AG09309 (cell line): ENCODE data around the gene PRKN.

Experiments
- DNase-seq: peaks from one replicate; pipeline ENCODE4 v3.0.0-alpha.2; 2010; ENCODE audit warnings: low read depth
- H3K4me3 ChIP-seq: 2 replicates; pipeline ENCODE4 v1.5.1; 2011; ENCODE audit warnings: mild to moderate bottlenecking, low read depth, low read length, moderate library complexity; ENCODE audit not compliant: control insufficient read depth
- TF ChIP-seq, protein P1 (sequence below): IDR thresholded peaks from 2 replicates; pipeline ENCODE4 v1.5.1; 2011; ENCODE audit warnings: mild to moderate bottlenecking, low read depth, low read length, inconsistent platforms; ENCODE audit not compliant: insufficient read depth, control insufficient read depth; ENCODE audit errors: missing control alignments

The PRKN gene

DNA sequence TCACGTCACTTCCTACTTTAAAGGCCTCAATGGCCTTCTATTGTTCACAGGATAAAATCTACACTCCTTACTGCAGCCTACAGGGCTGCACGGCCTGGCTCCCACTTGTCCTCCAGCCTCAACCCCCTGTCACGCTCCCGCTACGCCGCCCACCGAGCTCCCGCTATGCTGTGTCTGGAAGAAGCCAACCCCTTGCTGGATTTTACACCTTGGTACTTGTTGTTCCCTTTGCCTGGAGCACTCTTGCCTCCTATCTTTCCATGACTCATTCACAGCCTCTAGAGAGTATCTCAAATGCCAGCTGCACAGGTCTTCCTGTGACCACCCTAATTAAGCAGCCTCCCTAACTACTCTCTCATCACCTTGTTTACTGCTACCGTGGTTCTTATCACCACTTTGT is 259.9 kb downstream of the PRKN start:
- no peak for DNase-seq
- TF ChIP-seq, protein P1, sequence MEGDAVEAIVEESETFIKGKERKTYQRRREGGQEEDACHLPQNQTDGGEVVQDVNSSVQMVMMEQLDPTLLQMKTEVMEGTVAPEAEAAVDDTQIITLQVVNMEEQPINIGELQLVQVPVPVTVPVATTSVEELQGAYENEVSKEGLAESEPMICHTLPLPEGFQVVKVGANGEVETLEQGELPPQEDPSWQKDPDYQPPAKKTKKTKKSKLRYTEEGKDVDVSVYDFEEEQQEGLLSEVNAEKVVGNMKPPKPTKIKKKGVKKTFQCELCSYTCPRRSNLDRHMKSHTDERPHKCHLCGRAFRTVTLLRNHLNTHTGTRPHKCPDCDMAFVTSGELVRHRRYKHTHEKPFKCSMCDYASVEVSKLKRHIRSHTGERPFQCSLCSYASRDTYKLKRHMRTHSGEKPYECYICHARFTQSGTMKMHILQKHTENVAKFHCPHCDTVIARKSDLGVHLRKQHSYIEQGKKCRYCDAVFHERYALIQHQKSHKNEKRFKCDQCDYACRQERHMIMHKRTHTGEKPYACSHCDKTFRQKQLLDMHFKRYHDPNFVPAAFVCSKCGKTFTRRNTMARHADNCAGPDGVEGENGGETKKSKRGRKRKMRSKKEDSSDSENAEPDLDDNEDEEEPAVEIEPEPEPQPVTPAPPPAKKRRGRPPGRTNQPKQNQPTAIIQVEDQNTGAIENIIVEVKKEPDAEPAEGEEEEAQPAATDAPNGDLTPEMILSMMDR, result no peak
- H3K4me3 ChIP-seq, result no peak overlapping the region

DNA sequence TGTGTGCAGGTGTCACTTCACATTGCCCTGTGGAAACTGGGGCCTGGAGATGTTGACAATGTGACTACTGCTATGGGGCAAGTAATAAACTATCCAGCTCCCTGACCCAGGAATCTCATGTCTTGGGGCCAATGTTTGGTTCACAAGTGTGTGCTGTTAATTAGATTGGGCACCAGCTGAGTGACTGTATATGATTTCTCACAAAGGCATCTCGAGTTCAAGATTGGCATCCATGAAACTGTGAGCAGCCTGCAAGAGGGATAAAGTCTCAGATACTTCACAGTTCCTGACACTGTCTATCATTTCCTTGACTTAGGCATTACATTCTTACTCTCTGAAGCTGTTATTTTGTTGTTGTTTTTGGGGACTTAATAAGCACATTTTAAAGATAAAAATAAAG is 264.0 kb downstream of the PRKN start:
- DNase-seq, result no peak
- H3K4me3 ChIP-seq, result no peak overlapping the region
- TF ChIP-seq, protein P1, result no peak

DNA sequence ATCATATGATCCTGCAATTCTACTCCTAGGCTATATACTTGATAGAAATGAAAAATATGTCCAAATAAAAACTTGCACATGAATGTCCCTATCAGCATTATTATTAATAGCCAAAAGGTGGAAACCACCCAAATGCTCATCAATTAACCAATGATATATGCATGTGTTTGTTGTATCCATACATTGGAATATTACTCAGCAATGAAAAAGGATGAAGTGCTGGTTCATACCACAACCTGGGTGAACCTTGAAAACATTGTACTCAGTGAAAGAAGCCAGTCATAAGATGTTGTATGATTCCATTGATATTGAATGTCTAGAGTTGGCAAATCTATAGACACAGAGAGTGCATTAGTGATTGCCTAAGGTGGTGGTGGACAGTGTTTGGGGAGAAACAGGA is 267.6 kb downstream of the PRKN start:
- TF ChIP-seq, protein P1, result no peak
- H3K4me3 ChIP-seq, result no peak overlapping the region
- no peak for DNase-seq

DNA sequence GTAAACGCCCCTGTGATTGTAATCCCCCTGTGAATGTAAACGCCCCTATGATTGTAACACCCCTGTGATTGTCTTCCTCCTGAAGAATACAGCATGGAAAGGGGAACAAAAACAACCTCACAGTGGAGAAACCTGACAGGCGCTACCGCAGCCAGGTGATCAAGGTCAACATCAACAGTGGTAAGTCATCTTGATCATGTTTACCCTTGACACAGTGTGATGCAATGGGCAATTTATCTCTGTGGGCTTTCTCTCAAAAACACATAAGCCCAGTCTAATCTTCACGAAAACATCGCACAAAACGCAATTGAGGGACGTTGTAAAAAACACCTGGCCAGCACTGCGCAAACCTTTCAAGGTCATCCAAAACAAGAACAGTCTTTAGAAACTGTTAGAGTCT is 277.2 kb downstream of the PRKN start:
- H3K4me3 ChIP-seq, result no peak overlapping the region
- TF ChIP-seq, protein P1, result no peak
- DNase-seq, result no peak

DNA sequence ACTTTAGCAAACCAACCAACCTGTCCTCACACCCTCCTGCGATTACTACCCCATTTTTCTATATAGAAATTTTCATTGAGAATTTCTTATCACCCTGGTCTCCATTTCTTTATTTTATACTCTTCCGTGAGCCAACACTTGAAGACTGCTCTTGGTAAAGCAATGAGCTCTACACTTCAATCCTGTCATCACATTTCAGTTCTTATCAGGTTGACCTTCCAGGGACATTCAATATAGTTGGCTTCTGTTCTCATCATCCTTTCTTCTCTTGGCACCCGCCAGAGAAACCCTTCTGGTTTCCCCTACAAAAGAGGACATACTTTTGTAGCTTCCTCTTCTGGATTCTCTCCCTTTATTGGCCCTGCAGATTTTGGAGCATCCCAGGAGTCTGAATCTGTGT is 279.3 kb downstream of the PRKN start:
- no peak overlapping the region for H3K4me3 ChIP-seq
- no peak for DNase-seq
- TF ChIP-seq, protein P1, result no peak

DNA sequence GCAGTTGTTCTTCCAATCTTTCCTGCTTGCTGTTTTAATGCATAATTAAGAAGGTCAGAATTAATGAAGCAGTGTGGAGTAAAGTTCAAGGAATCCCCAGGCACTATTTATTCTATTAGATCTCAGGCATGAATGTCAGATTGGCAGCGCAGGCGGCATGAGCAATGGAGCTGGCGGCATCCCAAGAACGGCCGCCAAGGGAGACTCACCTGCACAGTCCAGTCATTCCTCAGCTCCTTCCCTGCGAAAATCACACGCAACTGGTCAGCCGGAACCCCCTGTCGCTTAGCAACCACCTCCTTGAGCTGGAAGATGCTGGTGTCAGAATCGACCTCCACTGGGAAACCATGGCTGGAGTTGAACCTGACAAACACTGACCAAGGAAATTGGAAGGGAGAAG is 284.5 kb downstream of the PRKN start:
- H3K4me3 ChIP-seq, result no peak overlapping the region
- DNase-seq, result no peak
- TF ChIP-seq, protein P1, result no peak

DNA sequence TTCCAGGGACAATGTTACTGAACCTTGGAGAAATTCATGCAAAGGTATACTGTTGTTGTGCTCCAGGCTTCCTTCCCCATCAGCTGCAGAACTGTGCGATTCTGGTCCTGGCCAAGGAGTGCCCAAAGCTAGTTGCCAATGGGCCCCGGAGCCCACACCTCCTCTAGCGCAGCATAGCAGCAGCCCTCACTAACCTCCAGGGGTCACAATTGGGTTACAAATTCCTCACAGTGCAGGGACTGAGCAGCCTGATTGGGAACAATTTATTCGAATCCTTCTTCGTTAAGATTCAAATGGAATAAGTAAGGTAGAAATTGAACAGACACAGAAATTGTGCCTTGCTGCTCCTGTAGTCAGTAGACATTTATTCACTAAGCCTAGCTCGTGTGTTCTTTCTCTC is 284.9 kb downstream of the PRKN start:
- no peak for DNase-seq
- no peak overlapping the region for H3K4me3 ChIP-seq
- TF ChIP-seq, protein P1, result no peak
